Neural crest cell (in vitro differentiated cells): ENCODE results near the gene SMIM20. TPM values are rescaled to one million over a fixed set of nuclear protein-coding genes. Genes with fewer than 3 reads are reported as not detected.
"Not testable (repeated sequence)": the region's sequence is repeated elsewhere in the genome, so short reads cannot be mapped to it uniquely, and the experiment has no call there.

Source experiments
- DNase-seq: peaks from one replicate; pipeline ENCODE4 v3.0.0; 2021; ENCODE audit warnings: low read depth, mixed read lengths, low spot score
- H3K27ac Mint-ChIP-seq: one replicate; pipeline ENCODE4 v1.8.0; 2021; ENCODE audit warnings: mild to moderate bottlenecking, mixed read lengths; ENCODE audit not compliant: unreplicated experiment
- H3K27me3 Mint-ChIP-seq: 2 replicates; pipeline ENCODE4 v1.8.0; 2021; ENCODE audit warnings: low read depth, mild to moderate bottlenecking, mixed read lengths
- H3K36me3 Mint-ChIP-seq: 2 replicates; pipeline ENCODE4 v1.8.0; 2021; ENCODE audit warnings: low read depth, mild to moderate bottlenecking, mixed read lengths
- H3K4me1 Mint-ChIP-seq: 2 replicates; pipeline ENCODE4 v1.8.0; 2021; ENCODE audit warnings: mixed read lengths
- H3K4me3 Mint-ChIP-seq: one replicate; pipeline ENCODE4 v1.8.0; 2021; ENCODE audit warnings: mild to moderate bottlenecking, mixed read lengths
- H3K9me3 Mint-ChIP-seq: 2 replicates; pipeline ENCODE4 v1.8.0; 2021; ENCODE audit warnings: mixed read lengths
- CTCF ChIP-seq: fragments of 200-600 bp; sonication (generic); conservative IDR thresholded peaks from 2 replicates; pipeline ENCODE4 v1.5.0; 2021; ENCODE audit warnings: antibody characterized with exemption, mild to moderate bottlenecking
- long read RNA-seq: library from polyadenylated mRNA; unstranded; transcript quantifications from one replicate; pipeline ENCODE4 v2.0.0, GENCODE V29; 2020
- total RNA-seq: library from RNA; stranded (reverse); gene quantifications from 2 replicates; pipeline ENCODE4 v1.2.1, GENCODE V29; 2021

Gene SMIM20
- 22.1 and 24.9 TPM in 2 replicates for total RNA-seq
- long read RNA-seq, transcript SMIM20-201 (3 exons, 935 nt): major isoform, 22 of 24 reads
- long read RNA-seq, partial matches to known transcripts: 0 of 24 reads
- long read RNA-seq, other reads (novel, unspliced or antisense): 2 of 24 reads

GRCh38 chr4:25913851-25914669 lies at the start of gene SMIM20:
TSS of gene SMIM20 (plus strand) at chr4:25914220. CDS start at chr4:25914314, 94 bp downstream.
- Mint-ChIP-seq H3K9me3 (peaks cover 4% of the 10 kb centered on the region), H3K4me1 (peaks cover 29% of the 10 kb centered on the region)
- no peak for TF ChIP-seq CTCF

GRCh38 chr4:25865586-25865985 lies 48.4 kb upstream of the SMIM20 start:
- no peak for TF ChIP-seq CTCF
- no peak for DNase-seq
- H3K27ac Mint-ChIP-seq: no peak overlapping the region
- peaks cover 15% of the 10 kb centered on the region for H3K4me1 Mint-ChIP-seq
- peaks cover 44% of the 10 kb centered on the region for H3K27me3 Mint-ChIP-seq
- H3K36me3 Mint-ChIP-seq: no peaks in the 10 kb centered on the region
- H3K4me3 Mint-ChIP-seq: peak overlapping the region; percentile 54
- no peaks in the 10 kb centered on the region for H3K9me3 Mint-ChIP-seq

More at GRCh38 chr4:25913851-25914669, at the start of gene SMIM20:
- peak; percentile 86 for DNase-seq
- Mint-ChIP-seq H3K36me3 (peaks cover 3% of the 10 kb centered on the region), H3K27ac (peak within 1 kb of the TSS; percentile 97), H3K27me3 (no peaks in the 10 kb centered on the region), H3K4me3 (peak within 1 kb of the TSS; percentile 98)

- DNase-seq, H3K9me3 Mint-ChIP-seq, H3K27ac Mint-ChIP-seq, H3K36me3 Mint-ChIP-seq: not testable (repeated sequence)
- Mint-ChIP-seq H3K4me3 (peak overlapping the region; percentile 2), H3K27me3 (peaks cover 36% of the 10 kb centered on the region), H3K4me1 (peaks cover 11% of the 10 kb centered on the region)
These were observed 47.6 kb upstream of the SMIM20 start for GRCh38 chr4:25866401-25866800.

GRCh38 chr4:25867781-25868294 lies 46.2 kb upstream of the SMIM20 start:
- peaks cover 26% of the 10 kb centered on the region for H3K27me3 Mint-ChIP-seq
- H3K9me3 Mint-ChIP-seq: no peaks in the 10 kb centered on the region
- no peak overlapping the region for H3K27ac Mint-ChIP-seq
- H3K36me3 Mint-ChIP-seq: no peaks in the 10 kb centered on the region
- TF ChIP-seq CTCF: no peak
- no peak for DNase-seq
- H3K4me3 Mint-ChIP-seq: no peak overlapping the region
- H3K4me1 Mint-ChIP-seq: peaks cover 3% of the 10 kb centered on the region

GRCh38 chr4:25870081-25870480 lies 43.9 kb upstream of the SMIM20 start:
- Mint-ChIP-seq H3K27ac (no peak overlapping the region), H3K27me3 (peaks cover 8% of the 10 kb centered on the region), H3K9me3 (no peaks in the 10 kb centered on the region), H3K4me3 (no peak overlapping the region), H3K36me3 (no peaks in the 10 kb centered on the region), H3K4me1 (no peaks in the 10 kb centered on the region)
- no peak for TF ChIP-seq CTCF
- DNase-seq: no peak
